ENCODE data around the gene IQCK.

The IQCK gene

DNA sequence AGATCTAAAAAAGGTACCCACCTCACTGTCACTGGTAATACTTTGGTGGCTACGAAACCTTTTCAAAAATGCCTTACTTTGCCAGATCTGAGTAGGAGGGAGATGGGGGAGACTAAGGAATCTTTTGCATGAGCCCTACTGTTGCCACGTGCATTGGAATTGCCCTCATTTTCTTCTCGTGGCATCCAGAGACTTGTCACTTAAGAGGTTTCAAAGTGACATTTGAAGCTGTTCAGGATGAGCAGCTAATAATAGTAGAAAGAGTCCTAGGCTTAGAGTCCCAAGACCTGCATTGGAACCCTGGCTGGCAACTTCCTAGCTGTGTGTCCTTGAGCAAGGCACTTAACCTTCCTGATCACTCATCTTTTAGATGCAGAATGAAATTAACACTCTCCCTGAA lies 123.1 kb downstream of the IQCK start:
- DNase-seq, result no peak

DNA sequence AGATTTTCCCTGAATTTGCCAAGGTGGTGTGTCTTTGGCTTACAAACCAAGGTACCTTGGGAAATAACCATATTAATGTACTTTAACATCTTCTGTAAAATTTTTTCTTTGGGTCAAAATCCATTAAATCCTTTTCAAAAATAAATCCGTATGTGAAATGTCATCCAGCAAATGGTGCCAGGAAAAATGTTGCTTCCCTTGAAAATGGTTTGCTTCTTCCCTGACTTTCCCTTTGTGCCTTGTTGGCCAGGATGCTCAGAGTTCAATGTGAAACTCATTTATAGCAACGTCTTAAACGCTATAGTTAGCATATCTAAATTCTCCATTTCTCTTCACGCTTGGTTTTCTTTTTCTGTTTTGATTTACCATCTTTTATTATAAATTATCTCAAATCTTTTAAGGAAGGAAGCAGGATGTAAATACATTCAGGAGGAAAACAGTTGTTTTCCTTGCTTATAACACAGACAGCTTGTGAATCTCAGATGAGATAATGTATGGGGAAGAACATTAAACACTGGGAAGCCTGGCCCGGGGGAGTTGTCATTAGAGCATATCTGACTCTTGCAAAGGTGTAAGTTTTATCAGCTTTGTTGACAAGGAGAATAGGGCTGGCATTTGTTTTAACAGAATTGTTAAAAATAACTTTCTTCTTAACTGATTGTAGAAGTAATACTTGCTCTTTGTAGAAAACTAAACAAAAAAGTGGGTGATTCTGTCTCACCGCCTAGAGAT lies 124.5 kb downstream of the IQCK start:
- DNase-seq, result no peak

DNA sequence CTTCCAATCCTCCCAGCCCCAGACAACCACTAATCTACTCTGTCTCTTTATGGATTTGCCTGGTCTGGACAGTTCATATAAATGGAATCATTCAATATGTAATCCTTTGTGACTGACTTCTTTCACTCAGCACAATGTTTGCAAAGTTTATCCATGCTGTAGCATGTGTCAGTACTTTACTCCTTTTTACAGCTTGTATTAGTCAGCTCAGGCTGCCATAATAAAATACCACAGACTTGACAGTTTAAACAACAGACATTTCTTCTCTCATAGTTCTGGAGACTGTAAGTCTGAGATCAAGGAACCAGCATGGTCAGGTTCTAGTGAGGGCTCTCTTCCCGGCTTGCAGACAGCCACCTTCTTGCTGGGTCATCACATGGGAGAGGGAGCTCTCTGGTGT lies 125.3 kb downstream of the IQCK start:
- peak; percentile 51 for DNase-seq

DNA sequence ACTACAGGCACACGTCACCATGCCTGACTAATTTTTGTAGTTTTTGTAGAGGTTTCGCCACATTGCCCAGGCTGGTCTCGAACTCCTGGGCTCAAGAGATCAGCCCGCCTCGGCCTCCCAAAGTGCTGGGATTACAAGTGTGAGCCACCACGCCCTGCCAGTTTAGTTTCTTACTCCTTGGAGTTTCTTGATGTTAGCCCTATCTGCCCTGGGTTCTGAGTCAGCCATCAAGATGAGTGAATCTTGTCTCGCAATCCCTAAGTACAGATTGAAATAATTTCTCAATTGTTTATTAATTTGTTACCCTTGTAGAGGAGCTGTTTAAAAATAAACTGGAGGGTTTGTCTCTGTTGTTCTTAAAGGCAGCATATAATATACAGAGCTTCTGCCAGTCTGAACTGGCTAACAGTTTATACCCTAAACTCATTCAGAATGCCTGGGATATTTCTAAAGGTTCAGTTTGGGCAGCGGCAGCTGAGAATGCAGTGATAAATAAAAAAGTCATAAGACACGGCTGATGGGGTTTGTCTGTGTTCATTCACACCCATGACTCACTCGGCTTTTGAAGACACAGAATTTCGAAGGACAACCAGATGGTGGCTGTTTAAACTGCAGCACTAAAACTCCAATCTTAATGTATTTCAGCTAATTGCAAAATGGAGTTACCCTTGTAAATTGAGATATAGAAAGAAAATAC lies 127.0 kb downstream of the IQCK start:
- DNase-seq, result peak; percentile 94

DNA sequence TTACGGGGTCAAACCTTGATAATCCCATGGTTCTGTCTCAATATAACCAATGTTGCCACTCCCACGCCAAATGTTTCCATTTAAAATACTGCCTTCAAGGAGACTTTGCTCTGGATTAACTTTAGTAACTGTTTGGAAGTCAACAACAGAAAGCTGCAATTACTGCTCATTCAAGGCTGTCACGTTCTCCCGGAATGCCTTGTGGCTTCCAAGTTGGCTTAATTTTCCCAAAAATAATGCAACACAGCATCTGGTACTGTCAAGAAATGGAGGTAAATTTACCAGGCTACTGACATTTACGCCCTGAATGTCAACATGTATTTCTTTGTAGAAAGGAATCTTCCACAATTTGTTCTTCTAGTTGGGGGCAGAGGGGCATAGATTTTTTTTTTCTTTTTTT lies 128.4 kb downstream of the IQCK start:
- DNase-seq, result no peak

DNA sequence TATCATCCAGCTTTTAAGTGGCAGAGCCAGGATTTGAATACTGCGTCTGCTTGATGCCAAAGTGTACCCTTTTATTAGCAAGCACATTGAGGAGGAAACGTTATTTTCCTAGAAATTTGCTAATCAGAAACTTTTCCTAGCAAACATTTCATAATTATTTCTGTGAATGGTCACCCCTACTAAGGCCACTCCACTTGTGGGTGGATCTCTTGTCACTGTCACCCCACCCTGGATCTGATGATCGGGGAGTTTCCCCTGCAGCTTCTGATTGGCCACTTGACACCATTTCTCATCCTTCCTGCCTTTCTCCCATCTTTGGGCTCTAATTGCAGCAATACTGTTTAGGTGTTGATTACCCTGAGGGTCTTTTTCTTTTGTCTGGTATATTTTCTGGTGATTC lies 130.7 kb downstream of the IQCK start:
- no peak for DNase-seq

DNA sequence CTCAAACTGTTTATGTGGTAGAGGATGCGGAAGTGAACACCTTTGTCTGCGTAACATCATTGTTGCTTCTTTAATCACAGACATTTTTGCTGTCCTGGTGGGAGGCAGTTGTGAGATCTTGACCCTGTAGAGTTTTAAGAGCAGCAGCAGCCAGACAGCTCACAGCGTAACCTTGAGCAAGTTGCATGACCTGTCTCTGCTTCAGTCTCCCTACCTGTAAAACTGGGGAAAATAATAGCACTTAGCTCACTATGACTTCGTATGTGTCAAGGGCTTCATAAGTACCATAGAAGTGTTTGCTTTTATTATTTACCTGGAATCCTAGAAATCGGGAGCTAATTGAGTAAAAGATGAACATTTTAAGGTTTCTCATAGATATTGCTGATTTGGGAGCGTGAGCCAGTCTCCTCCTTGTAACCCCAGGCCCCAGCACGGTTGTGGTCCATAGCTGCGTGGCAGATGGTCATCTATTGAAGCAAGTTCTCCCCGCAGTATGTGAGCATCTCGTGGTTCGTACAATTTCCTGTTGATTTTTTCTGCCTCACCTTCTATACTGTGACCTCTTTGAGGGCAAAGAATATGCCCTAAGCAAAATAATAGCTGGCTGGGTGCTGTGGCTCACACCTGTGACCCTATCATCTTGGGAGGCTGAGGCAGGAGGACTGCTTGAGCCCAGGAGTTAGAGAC lies 132.2 kb downstream of the IQCK start:
- no peak for DNase-seq

DNA sequence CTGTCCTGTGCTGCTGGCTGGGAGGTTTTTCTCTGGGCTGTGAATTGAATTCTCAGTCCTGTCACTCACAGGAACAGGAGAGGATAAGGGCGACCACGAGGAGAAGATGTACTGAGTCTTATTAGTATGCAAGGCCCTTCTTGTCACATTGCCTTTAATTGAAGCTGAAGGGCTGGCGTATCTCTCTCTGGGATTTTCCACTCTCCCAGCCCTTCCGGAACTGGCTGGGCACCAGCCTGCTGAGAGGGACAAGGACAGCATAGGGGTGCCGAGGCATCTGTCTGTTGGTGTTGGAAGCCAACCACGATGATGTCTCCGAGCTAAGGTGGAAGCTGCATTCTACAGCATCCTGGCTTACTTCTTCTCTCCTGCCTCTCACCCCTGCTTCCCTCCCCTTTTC lies 133.4 kb downstream of the IQCK start:
- no peak for DNase-seq

DNA sequence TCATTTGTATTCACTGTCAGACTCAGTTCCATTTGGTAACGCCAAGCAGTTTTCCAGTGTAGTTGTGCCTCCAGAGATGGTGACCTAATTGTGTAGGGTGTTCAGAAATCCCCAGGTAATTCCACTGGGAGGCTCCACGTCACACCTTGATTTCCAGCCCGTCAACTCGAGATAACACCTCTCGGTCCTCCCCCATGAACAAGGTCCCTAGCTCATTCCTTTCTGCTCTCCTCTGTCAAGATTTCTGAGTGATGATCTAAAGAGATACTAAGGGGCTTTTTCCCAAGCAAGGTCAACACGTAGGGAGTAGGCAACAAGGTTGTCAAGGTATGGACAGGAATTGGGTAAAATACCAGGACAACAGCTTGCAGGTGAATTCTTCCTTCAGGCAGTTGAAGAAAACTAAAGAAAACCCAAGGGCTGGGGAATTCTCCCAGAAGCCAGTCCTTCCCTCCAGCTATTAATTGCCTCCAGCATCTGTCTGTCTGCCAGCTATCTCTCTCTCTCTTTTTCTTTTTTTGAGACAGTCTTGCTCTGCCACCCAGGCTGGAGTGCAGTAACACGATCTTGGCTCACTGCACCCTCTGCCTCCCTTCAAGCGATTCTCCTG lies 135.2 kb downstream of the IQCK start:
- no peak for DNase-seq

DNA sequence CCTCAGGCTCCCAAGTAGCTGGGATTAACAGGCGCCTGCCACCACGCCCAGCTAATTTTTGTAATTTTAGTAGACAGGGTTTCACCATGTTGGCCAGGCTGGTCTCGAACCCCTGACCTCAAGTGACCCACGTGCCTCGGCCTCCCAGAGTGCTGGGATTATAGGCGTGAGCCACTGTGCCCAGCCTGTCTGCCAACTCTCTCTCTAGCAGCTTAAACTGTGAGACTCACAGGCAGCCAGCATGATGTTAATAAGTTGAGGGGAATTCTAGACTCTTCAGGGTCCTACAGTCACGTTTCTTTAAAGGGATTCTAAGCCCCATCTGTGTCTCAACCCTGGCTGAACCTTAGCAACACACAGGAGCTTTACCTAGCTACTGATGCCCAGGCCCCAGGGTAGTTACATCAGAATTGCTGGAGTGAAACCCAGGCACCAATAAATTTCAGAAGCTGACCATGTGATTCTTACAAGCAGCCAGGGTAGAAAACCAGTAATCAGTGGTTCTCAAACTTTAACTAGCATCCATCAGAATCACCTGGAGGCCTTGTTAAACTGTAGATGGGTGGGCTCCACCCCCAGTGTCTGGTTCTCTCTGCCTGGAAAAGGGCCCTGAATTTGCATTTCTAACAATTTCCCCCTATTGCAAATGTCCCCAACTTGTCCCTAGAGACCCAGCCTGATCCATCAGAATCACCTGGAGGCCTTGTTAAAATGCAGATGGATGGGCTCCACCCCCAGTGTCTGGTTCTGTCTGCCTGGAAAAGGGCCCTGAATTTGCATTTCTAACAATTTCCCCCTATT lies 135.9 kb downstream of the IQCK start:
- no peak for DNase-seq

DNA sequence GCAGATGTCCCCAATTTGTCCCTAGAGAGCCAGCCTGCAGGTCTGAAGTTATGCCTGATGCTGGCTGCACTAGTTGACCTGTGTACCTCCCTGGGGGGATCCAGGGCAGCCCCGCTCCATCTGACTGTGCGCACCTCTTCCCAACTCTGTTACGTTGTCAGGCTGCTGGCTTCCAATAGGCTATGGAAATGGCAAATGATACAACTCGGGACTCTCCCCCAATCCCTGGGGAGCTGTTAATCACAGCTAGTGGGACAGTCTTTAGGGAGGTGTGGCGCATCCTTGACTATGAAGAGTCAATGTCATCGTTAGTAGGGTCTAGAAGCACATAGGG lies 136.4 kb downstream of the IQCK start:
- no peak for DNase-seq

DNA sequence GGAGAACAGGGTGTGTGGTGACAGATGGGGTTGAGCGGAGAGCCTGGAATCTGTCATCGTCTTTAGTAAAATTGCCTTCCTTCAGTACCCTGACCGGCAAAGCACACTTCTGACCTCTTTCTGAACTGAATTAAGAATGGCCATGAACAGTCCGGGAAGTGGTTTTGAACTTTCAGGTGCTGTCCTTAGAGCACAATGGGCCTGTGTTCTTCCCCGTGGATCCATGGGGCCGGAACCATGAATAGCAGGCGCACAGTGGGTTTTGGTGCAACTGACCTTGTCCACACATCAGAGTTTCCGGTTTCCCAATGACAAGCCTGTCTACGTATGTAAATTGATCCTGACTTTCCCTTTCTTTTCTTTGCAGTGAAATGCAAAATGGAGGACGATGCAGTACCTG lies 138.0 kb downstream of the IQCK start:
- no peak for DNase-seq

DNA sequence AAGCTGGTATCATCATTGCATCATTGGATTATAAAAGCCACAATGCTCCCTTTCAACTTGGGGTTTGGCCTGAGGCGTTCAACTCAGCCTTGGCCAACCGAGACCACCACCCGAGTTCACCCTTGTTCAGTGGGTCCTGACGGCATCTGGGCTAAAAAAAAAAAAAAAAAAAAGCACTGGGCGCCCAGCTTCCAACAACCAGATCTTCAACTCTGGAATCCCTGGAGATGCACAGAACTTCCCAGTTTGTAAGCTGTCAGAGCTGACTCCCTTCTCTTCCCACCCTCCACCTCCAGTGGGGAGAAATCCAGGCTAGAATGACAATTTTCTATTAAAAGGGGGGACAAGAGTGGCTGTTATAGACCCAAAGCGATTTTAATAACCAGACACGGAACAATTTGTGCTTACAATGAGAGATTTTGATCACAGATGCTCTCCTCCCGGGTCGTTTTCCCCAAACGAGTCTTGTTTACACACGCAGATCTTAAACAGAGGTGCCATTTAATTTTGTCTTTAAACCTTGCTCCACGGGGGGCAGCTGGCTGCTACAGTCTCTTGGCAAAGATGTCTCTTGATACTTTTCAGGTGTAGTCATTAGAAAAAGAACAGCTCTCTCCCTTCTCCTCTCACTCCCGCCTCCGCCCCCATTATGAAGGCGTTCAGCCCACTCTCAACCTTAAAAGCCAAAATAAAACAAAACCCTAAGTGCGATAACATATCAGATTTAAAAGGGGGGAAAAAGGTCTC lies 139.7 kb downstream of the IQCK start:
- DNase-seq, result no peak

DNA sequence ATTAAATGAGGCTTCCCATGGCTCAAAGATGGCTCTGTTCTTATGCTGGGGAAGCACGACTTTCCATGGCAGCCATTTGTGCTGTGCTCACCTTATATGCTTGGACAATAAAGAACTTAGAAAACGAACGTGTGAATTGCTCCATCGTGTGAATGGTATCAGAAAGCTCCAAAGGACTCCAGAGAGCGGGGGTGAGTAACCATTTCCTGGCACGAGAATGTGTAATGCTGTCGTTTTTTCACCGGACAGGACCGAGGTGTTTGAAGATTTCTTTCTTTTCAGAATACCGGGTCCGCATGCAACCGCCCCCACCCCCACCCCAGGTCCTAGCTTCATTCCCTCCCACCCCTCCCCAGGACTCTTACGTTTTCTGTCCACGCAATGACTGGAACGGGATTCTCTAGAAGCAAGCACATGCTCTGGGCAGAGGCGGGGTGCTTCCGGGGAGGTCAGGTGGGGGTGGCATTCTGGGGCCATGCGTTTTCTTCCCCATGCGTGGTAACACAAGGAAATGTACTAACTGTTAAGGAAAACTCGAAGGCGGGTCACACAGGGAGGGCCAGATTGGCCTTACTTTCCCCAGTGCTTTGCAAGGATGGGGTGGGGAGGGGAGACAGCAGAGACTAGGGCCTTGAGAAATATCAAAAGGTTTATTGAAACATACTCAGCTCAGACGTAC lies 140.4 kb downstream of the IQCK start:
- DNase-seq, result no peak

DNA sequence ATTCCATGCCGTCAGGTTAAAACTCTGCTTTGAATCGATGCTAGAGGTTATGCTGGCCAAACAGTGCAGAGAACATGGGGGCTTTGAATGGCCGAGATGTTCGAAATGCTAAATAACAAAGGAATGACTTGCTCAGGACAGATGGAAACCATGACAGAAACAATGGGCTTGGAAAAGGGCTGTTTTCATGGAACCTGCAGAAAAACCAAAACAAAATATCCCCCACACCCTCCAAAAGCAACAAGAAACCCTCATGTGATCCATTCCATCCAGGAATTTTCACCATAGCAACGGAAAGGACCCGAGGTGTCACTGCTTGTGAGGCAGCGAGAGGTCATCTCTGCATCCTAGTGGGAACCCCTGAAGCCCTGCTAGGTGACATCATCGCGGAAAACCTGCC lies 141.1 kb downstream of the IQCK start:
- DNase-seq, result no peak

DNA sequence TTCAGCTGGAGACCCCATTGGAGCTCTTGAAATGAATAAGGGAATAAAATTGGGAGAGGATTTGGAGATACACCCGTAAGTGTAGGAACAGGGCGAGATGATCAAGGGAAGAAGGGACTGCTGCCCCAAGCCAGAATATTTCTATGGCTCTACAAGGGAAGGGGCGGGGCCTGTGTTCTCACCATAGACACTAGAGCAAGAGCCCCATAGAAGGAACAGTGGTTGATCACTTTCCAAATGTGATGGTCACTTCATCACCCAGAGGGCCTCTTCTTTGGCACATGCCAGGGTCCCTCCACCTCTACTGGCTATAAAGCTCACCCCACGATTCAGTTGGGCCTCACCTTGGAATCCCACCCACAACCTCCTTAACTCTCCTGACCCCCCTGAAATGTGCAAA lies 141.5 kb downstream of the IQCK start:
- DNase-seq, result no peak

DNA sequence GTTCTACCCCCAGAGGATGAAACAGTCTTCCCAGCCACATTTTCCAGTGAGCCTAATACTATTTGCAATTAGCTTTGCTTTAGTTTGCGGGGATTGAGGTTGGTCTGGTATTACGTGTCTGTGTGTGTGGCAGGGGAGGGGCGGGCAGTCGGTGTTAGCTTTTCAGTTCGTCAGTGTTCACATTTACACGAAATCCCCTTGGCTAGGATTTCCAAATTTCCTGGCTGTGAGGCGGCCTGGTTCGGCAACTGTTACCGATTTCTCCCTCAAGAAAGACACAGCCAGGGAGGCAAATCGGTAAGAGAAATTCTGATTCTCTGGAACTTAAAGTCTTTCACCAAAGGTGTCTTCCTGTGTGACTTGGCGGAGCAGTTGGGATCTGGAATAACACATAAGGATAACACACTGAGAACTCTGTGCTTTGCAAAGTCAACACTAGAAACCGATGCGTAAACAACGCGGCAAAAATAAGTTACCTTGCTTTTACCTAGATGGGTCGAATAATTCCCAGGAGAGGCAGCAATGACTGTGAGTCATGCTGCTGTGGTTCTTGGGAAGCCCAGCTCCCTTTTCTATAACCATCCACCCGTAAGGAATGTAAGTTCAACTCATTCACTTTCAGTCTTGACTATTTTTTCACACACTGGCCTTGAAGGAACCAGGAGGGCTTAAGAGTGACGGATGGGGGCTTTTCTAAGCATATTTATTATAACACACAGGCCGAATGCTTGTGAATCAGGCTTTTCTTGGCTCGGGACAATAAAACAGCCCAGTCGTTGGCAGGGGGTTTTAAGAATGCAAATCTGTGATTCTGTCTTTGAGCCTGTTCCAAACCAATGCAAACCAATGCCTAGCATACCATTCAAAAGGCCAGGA lies 142.3 kb downstream of the IQCK start:
- DNase-seq, result no peak

DNA sequence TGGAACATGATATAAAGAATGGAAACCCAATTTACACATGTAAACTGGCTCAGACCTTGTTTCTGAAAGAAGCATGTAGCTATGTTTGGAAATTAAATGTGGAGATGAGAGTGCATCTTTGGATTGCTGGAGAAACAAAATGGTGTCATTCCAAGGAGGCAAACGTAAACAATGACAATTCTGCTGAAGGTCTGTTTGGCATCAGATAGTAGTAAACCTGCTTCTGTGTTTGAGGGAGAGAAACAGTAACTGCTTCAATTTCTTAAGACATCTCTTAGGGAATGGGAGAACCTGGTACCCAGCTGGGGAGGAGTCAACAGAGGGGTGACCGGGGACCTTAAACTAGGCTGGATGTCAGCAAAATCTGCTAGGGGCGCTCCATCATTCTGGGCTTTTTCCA lies 143.1 kb downstream of the IQCK start:
- no peak for DNase-seq

DNA sequence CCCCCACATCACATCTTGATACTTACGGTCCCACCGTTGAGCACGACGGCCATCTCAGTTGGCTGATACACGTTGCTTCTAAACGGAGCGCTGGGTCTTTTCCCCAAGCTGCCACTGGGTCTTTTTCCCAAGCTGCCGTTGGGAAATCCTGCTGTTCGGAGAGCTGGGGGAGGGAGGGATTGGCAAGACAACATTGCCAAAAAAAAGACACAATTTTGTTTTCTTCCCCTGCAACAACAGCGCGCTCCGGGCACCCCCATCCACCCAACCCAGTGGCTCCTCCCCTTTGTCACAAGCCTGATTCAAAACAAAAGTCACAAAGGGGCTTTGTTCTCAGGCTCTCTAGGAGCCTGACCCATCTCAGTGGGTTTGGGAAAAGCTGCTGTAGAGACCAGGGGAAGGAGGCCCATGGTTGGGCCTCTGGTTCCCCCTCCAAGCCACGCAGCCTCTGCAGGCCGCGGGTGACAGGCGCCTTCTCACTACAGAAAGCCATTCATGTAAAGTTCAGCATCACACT lies 143.8 kb downstream of the IQCK start:
- no peak for DNase-seq

DNA sequence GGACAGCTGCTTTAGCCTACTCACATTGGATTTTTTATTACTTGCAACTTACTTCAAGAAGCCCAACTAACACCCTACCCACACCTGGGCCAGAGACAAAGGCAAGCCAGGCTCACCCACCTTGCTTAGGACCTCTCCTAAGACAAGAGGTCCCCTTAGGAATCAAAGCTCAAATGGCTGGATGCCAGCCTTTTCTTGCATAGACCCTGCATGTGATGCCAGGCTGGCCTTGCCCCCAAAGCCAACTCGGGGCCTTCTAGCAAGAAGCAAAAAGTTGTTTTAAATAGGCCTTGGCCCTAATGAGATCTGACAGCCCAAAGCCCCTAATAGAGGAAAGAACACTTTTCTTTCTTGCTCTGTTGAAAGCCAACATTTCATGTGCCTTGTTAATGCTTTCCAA lies 145.9 kb downstream of the IQCK start:
- DNase-seq, result no peak

DNA sequence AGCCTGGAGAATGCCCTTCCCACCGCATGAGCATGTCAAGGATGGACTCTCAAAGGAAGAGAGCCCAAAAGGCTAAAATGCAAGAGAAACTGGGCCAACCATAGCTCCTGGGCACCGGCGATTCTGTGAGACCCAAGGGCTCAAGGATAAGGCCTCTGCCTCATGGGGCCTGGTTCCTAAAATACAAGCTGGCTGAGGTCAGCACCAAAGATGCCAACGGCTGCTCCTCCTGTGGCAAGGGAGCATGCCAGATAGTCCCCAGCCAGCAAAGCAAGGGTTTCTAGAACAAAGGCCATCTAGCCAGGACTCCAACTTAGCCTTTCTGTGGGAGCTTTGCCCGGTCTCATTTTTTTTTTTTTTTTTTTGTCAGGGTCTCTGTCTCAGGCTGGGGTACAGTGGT lies 146.5 kb downstream of the IQCK start:
- DNase-seq, result no peak
